ENCODE results near the gene MYLK3.
"Not testable (repeated sequence)": the region's sequence is repeated elsewhere in the genome, so short reads cannot be mapped to it uniquely, and the experiment has no call there.

Gene MYLK3

DNA sequence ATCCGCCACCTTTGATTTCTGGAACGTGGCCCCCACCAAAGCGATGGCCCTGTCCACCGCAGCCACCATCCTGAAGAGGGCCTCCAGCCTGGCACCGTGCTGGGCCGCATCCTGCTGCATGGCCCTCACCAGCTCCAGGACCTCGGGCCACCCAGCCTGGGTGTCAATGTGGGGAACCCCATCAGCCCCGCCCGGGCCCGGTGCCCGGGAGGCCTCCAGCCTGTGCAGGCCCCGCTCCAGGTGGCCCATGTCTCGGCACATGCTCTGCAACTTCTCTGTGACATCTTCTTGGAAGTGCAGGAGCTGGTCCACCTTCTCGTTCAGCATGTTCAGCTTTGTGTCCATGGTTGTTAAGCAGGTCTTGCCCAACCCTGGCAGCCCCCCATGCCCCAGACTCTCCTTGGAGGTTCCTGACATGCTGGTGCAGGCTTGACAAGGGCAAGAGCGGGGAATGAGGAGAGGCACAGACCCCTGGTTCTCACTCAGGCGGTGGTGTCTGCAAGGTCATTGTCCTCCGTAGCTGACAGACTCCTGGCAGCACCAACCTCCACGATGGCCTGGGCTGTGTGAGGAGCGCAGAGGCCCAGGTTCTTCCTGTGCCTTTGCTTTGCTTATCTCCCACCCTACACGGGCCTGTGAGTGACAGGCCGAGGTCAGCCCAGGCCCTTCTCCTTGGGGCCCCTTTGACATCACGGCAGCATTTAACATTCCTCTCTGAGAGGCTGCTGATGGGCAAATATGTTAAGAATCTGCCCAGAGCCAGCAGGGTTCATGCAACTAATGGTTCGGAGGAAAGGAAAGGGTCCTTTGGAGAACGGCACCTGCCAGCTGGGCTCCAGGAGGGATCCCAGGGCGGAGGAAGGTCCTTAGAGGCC lies at the start of gene MYLK3:
Gene MYLK3, minus strand, starts transcription at position 568 of the 875 bp plus-strand sequence. Its CDS starts 151 bp downstream, at position 417.
- no peak for DNase-seq

DNA sequence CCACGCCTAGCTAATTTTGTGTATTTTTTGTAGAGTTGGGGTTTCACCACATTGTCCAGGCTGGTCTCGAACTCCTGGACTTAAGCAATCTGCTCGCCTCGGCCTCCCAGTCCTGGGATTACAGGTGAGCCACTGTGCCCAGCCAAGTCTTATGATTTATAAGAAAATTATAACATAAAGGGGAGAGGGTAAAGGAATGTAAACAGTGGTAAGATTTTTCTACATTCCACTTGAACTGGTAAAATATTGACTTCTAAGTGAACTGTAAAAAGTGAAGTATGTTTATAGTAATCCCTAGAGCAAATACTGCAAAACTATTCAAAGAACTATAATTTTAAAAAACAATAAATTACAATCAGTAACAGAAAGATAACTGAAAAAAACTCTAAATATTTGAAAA lies 49.4 kb upstream of the MYLK3 start:
- DNase-seq: no peak

- no peak for DNase-seq
Observed at GRCh38 chr16:46796764-46797269, 48.7 kb upstream of the MYLK3 start.

GRCh38 chr16:46793841-46794240 lies 45.7 kb upstream of the MYLK3 start:
- DNase-seq: no peak

DNA sequence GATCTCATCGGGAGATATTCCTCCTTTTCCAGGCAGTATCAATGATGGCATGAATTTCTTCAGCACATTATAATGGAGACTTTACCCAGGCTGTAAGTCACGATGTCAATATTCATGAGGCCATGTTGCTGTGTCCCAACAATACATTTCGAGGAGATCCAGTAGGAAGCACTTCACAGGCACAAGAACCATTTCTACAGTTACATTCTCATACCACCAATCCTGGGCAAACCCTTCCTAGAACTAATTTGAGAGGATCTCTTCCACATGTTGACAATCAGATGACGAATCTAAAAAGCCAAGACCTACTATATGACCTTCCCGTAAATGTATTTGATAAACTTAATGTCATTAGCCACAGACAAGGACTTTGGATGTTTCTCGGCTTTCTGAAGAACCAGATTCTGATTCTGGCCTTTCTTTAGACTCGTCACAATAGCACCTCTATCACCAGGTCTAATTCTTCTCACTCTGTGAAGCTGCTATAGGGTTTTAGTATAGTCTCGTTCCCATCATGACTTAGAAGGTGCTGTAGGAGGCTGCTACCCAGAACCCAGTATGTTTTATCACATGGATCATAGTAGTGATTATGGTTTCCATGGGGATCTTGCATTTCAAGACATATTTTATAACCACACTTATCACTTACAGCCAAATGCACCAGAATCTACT lies 42.6 kb upstream of the MYLK3 start:
- no peak for DNase-seq

- DNase-seq: peak; percentile 71 to 77
Observed at GRCh38 chr16:46789499-46790414, 41.6 kb upstream of the MYLK3 start.

DNA sequence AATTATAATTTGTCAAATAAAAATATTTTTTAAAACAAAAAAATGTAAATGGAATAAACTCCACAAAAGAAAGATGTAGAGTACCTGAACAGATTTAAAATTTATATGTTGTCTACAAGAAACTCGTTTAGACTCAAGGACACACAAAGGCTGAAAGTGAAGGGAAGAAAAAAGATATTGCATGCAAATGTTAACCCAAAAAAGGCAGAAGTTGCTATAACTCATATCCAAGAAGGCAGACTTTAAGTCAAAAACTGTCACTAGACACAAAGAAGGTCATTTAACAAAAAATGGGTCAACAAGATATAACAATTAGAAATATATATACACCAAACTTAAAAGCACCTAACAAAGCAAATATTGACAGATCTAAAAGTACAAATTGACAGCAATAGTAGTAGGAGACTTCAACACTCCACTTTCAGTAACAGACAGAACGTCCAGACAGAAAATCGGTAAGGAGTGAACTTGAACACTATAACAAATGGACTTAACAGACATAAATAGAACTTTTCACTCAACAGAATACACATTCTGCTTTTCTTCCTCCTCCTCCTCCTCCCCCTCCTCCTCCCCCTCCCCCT lies 40.8 kb upstream of the MYLK3 start:
- DNase-seq: peak in 1 of 2 experiments; percentile 38

GRCh38 chr16:46787909-46788308 lies 39.8 kb upstream of the MYLK3 start:
- no peak for DNase-seq

- no peak for DNase-seq
Observed at GRCh38 chr16:46785076-46785845, 37.1 kb upstream of the MYLK3 start.

- DNase-seq: not testable (repeated sequence)
Observed at GRCh38 chr16:46784569-46784968, 36.4 kb upstream of the MYLK3 start.

DNA sequence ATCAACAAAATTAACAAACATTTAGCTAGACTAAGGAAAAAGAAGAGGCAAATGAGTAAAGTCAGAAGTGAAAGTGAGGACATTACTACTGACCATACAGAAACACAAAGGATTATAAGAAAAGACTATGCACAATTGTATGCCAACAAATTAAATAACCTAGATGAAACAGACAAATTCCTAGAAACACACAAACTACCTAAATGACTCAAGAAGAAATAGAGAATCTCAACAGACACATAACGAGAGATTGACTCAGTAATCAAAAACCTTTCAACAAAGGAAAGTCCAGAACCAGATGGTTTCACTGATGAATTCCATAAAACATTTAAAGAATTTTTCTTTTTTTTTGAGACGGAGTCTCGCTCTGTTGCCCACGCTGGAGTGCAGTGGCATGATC lies 35.7 kb upstream of the MYLK3 start:
- DNase-seq: no peak

DNA sequence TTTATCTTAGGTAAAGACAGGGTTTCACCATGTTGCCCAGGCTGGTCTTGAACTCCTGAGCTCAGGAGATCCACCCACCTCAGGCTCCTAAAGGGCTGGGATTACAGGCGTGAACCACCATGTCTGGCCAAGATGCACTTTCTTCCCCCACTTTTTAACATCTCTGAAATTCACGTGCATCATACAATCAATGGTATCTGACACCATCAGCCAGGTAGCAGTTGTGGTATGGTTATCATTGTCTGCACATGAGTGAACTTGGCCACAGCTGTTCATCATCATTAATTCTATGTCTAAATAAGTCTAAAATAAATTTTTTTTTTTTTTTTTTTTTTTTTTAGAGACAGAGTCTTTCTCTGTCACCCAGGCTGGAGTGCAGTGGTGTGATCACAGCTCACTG lies 34.2 kb upstream of the MYLK3 start:
- no peak for DNase-seq

DNA sequence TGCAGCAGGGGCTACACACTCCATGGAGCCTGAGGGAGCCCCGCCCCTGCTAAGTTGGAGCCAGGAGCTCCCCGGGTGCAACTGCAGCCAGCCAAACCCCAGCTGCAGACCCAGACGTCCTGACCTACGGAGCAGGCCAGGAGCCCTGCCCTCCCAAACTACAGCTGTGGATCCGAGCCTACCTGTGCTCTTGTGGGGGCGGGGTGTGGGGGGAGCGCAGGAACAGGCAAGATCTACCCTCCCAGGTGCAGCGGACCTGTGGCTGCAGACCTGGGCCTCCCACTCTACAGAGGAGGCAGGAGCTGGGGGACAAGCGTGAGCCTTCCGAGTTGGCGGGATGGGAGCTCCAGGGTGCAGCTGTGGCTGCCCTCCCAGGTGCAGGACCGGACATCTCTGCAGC lies 29.7 kb upstream of the MYLK3 start:
- DNase-seq: no peak

- no peak for DNase-seq
Observed at GRCh38 chr16:46775214-46775613, 27.1 kb upstream of the MYLK3 start.

DNA sequence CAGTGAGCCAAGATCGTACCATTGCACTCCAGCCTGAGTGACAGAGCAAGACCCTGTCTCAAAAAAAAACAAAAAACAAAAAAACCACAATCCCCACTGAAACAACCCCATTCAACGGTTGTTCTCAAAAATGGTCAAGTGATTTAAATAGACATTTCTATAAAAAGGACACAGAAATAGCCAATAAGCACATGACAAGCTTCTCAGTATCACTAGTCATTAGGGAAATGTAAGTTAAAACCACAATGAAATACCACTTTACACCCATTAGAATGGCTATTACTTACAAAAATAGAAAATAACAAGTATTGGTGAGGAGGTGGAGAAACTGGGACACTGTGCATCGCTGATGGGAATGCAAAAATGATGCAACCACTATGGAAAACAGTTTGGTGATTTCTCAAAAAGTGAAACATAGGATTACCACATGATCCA lies 26.6 kb upstream of the MYLK3 start:
- no peak for DNase-seq

- DNase-seq: no peak
Observed at GRCh38 chr16:46772463-46772862, 24.3 kb upstream of the MYLK3 start.

DNA sequence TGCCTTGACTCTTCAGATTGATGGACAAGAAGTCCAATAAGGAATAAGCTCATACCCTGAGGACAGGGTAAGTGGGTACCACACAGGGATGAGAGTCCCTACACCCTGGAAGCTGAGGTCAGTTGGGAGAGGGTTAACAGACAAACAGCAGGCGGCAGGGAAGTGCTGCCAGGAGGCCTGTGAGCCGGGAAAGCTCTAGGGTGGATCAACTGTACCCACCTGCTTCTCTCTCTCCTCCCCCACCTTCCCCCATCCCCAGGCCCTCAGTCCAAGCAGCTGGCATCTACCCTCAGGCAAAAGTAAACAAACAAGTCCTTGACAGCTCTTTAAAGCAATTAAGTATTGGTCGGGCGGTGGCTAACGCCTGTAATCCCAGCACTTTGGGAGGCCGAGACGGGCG lies 20.7 kb upstream of the MYLK3 start:
- DNase-seq: no peak

DNA sequence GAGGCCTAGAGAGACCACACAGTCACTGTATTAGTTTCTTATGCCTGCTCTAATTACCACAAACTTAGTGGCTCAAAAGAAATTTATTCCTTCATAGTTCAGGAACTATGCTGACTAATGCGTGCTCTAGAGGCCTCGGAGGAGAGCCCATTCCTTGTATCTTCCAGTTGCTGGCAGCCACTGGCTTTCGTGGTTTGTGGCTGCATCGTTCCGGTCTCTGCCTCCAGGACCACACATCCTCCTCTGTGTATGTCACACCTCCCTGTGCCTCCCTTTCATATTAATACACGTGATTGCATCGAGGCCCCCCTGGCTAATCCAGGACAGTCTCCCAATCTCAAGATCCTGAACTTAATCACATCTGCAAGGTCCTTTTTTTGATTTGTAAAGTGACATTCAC lies 16.9 kb upstream of the MYLK3 start:
- peak; percentile 55 to 61 for DNase-seq

- no peak for DNase-seq
Observed at GRCh38 chr16:46763147-46763546, 15.0 kb upstream of the MYLK3 start.

GRCh38 chr16:46762583-46762982 lies 14.4 kb upstream of the MYLK3 start:
- no peak for DNase-seq

DNA sequence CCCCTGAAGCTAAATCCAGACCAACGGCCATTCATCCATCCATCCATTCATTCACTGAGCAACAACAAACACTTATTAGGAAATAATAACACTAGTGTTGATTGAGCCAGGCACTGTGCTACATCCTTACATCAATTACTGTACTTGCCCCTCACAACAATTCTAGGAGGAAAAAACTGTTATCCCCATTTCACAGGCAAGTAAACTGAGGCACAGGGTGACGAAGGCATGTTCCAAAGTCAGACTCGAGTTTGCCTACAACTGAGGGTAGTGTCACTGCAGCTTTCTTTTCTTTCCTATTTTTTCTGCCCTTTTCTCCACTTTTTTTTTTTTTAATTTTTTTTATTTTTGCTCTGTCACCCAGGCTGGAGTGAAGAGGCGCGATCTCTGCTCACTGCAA lies 11.2 kb upstream of the MYLK3 start:
- DNase-seq: no peak

Data from Kasumi-1 (cell line).